Upper lobe of left lung (tissue), 6 donors: Measurements from ENCODE around the gene ODAD4. TPM values are rescaled to one million over a fixed set of nuclear protein-coding genes. Genes with fewer than 3 reads are reported as not detected.

Experiments used
- ATAC-seq, 2 donors: fragments of 200-7000 bp; cut with Tn5 transposase; one replicate each; pipeline ENCODE4 v1.9.1; 2022; ENCODE audit warnings: mild to moderate bottlenecking in 2 of 2, moderate library complexity in 2 of 2; ENCODE audit not compliant: low FRiP score in 2 of 2
- DNase-seq, 2 donors: peaks; one replicate each; pipeline ENCODE4 v3.0.0-alpha.2; 2019 to 2020
- H3K27ac ChIP-seq, 4 donors: fragments of 200-600 bp; sonication (generic); one replicate each; pipeline ENCODE4 v1.5.1; 2016 to 2019
- H3K27me3 ChIP-seq, 4 donors: fragments of 200-600 bp; sonication (generic); one replicate each; pipeline ENCODE4 v1.5.1; 2017 to 2019
- H3K36me3 ChIP-seq, 4 donors: fragments of 200-600 bp; sonication (generic); one replicate each; pipeline ENCODE4 v1.5.1; 2016 to 2019
- H3K4me1 ChIP-seq, 4 donors: fragments of 200-600 bp; sonication (generic); one replicate each; pipeline ENCODE4 v1.5.1; 2018 to 2019
- H3K4me3 ChIP-seq, 4 donors: fragments of 200-600 bp; sonication (generic); one replicate each; pipeline ENCODE4 v1.5.1; 2017 to 2019; ENCODE audit warnings: mild to moderate bottlenecking in 2 of 4, moderate library complexity in 1 of 4
- H3K9me3 ChIP-seq, 4 donors: fragments of 200-600 bp; sonication (generic); one replicate each; pipeline ENCODE4 v1.5.1; 2018 to 2019
- CTCF ChIP-seq, 6 experiments: fragments of 450-650 bp in 4 of 6; fragments of 200-600 bp in 2 of 6; sonication (generic) in 2 of 6; IDR thresholded peaks; one replicate each; pipeline ENCODE4 v1.5.1; 2016 to 2019; ENCODE audit warnings: antibody characterized with exemption in 6 of 6
- EP300 ChIP-seq, 4 donors: sonication (generic); formaldehyde crosslinking; IDR thresholded peaks; one replicate each; pipeline ENCODE4 v1.5.1; 2017; ENCODE audit warnings: antibody characterized with exemption in 4 of 4, control low read depth in 2 of 4
- POLR2A ChIP-seq, 4 donors: fragments of 450-650 bp; IDR thresholded peaks; one replicate each; pipeline ENCODE4 v1.5.1; 2016 to 2017; ENCODE audit warnings: antibody characterized with exemption in 4 of 4, mild to moderate bottlenecking in 2 of 4
- POLR2AphosphoS5 ChIP-seq, 2 donors: sonication (generic); formaldehyde crosslinking; IDR thresholded peaks; one replicate each; pipeline ENCODE4 v1.5.1; 2017; ENCODE audit warnings: antibody characterized with exemption in 2 of 2
- WGBS, 2 donors: methylation state at CpG; one replicate each; pipeline ENCODE4 v1.1.5; 2017 to 2018; 5-methylcytosine and 5-hydroxymethylcytosine counted together
- total RNA-seq, 6 donors: library from RNA; depleted of rRNA in 4 of 6; stranded (reverse); fragments of >200 nt in 4 of 6; gene quantifications; one replicate each; pipeline versions ENCODE4 v1.1.0 to v1.2.1, GENCODE V29; 2016 to 2021
- donor health status: DM: no; HTN: no; CAD: no; lungs with moderate emphysema.
- donor health status: DM: no; HTN: yes; CAD: no; lungs with severe emphysema.

The ODAD4 gene
- total RNA-seq, 6 donors from 2014 or later: 1.2 to 16.9 (median 4.8) TPM

GRCh38 chr17:41976142-41976768 lies 45.8 kb downstream of the ODAD4 start:
- Histone ChIP-seq H3K4me3 (no peak overlapping the region), H3K27ac (peak overlapping the region in 2 of 4 donors; percentile 20 to 26), H3K4me1 (peaks cover 5 to 10% (median 9%) of the 10 kb centered on the region in 4 donors), H3K27me3 (no peaks in the 10 kb centered on the region), H3K36me3 (peaks cover 9 to 97% (median 79%) of the 10 kb centered on the region in 4 donors), H3K9me3 (no peaks in the 10 kb centered on the region)
- DNase-seq (no peak), ATAC-seq (peak in 1 of 2 donors; percentile 54)
- 78 to 79% methylated on average over 11 of the region's 11 CpGs for WGBS, 2 donors
- TF ChIP-seq EP300 (IDR thresholded peaks at IDR 0.05) (no peak), CTCF (IDR thresholded peaks at IDR 0.05) (no peak), POLR2AphosphoS5 (IDR thresholded peaks at IDR 0.05) (no peak), POLR2A (IDR thresholded peaks at IDR 0.05) (no peak)

- Histone ChIP-seq H3K4me1 (peaks cover 0 to 6% (median 3%) of the 10 kb centered on the region in 4 donors), H3K4me3 (no peak overlapping the region), H3K27ac (no peak overlapping the region), H3K9me3 (no peaks in the 10 kb centered on the region), H3K36me3 (peaks cover 15 to 99% (median 82%) of the 10 kb centered on the region in 4 donors), H3K27me3 (no peaks in the 10 kb centered on the region)
- no peak for TF ChIP-seq CTCF (IDR thresholded peaks at IDR 0.05)
- no peak for TF ChIP-seq POLR2A (IDR thresholded peaks at IDR 0.05)
- no peak for TF ChIP-seq EP300 (IDR thresholded peaks at IDR 0.05)
- TF ChIP-seq POLR2AphosphoS5 (IDR thresholded peaks at IDR 0.05): no peak
- WGBS, 2 donors: 67 to 73% methylated on average over 4 of the region's 4 CpGs
- ATAC-seq: no peak
- DNase-seq: no peak
Measured at GRCh38 chr17:41977991-41978390, 47.6 kb downstream of the ODAD4 start.

GRCh38 chr17:41982026-41982760 lies 51.8 kb downstream of the ODAD4 start:
- Histone ChIP-seq H3K27me3 (no peaks in the 10 kb centered on the region), H3K36me3 (peaks cover 11 to 100% (median 72%) of the 10 kb centered on the region in 4 donors), H3K27ac (no peak overlapping the region), H3K9me3 (no peaks in the 10 kb centered on the region), H3K4me1 (no peaks in the 10 kb centered on the region), H3K4me3 (no peak overlapping the region)
- no peak for ATAC-seq
- WGBS, 2 donors: 86 to 92% methylated on average over 14 of the region's 14 CpGs
- DNase-seq: no peak
- TF ChIP-seq POLR2AphosphoS5 (IDR thresholded peaks at IDR 0.05) (no peak), EP300 (IDR thresholded peaks at IDR 0.05) (no peak), CTCF (IDR thresholded peaks at IDR 0.05) (no peak), POLR2A (IDR thresholded peaks at IDR 0.05) (no peak)

- Histone ChIP-seq H3K4me3 (no peak overlapping the region), H3K4me1 (no peaks in the 10 kb centered on the region), H3K9me3 (no peaks in the 10 kb centered on the region), H3K27ac (no peak overlapping the region), H3K36me3 (peaks cover 27 to 100% (median 78%) of the 10 kb centered on the region in 4 donors), H3K27me3 (no peaks in the 10 kb centered on the region)
- 95 to 99% methylated on average over 8 of the region's 8 CpGs for WGBS, 2 donors
- ATAC-seq (no peak), DNase-seq (no peak)
- no peak for TF ChIP-seq EP300 (IDR thresholded peaks at IDR 0.05)
- TF ChIP-seq POLR2AphosphoS5 (IDR thresholded peaks at IDR 0.05): no peak
- TF ChIP-seq POLR2A (IDR thresholded peaks at IDR 0.05): no peak
Measured at GRCh38 chr17:41984454-41984853, 54.0 kb downstream of the ODAD4 start.

- ATAC-seq (no peak), DNase-seq (no peak)
- no peaks in the 10 kb centered on the region for H3K9me3 ChIP-seq
- H3K36me3 ChIP-seq: peaks cover 35 to 100% (median 80%) of the 10 kb centered on the region in 4 donors
- H3K4me3 ChIP-seq: no peak overlapping the region
- no peaks in the 10 kb centered on the region for H3K27me3 ChIP-seq
- peaks cover 0 to 9% (median 0%) of the 10 kb centered on the region in 4 donors for H3K4me1 ChIP-seq
- 94 to 96% methylated on average over 8 of the region's 8 CpGs for WGBS, 2 donors
- no peak for TF ChIP-seq EP300 (IDR thresholded peaks at IDR 0.05)
- no peak for TF ChIP-seq POLR2A (IDR thresholded peaks at IDR 0.05)
- TF ChIP-seq POLR2AphosphoS5 (IDR thresholded peaks at IDR 0.05): no peak
- no peak for TF ChIP-seq CTCF (IDR thresholded peaks at IDR 0.05)
- no peak overlapping the region for H3K27ac ChIP-seq
Measured at GRCh38 chr17:41985919-41986318, 55.5 kb downstream of the ODAD4 start.
